Measurements from ENCODE around the gene COL12A1. TPM values are rescaled to one million over a fixed set of nuclear protein-coding genes. Genes with fewer than 3 reads are reported as not detected.

COL12A1 gene
- total RNA-seq, 1 experiment from 2014 or later = 0.96 TPM

DNA sequence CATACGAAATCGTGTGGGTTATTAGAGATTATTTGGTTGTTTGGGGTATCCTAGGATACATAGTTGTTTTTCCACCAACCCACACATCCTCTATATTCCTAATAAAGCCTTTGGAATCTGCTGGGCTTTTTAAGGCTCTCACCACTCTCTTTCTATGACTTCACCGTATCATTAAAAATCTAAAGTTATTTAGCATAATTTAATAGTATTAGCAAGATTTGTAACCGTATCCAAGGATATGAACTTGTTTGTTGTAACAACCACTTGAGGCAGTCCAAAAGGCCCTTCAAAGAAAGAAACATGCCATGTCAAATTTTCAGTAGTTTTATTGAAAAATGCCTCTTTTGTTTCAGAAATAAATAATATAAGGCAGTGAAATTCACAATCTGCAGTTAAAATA, 121.8 kb downstream of the COL12A1 start:
- 100% methylated on average over 2 of the region's 4 CpGs for WGBS (ENCODE audit: extremely low coverage, insufficient read length, low lambda C conversion rate)
- H3K27ac Mint-ChIP-seq = no peak overlapping the region
- H3K4me2 ChIP-seq (ENCODE audit: insufficient read depth, insufficient read length, low read length) = no peak overlapping the region

More for the DNA sequence above, 121.8 kb downstream of the COL12A1 start:
- H3K36me3 Mint-ChIP-seq (ENCODE audit: insufficient read depth in 1 of 3, low read depth in 3 of 3) = peaks cover 0 to 1% (median 0%) of the 10 kb centered on the region in 3 experiments; a peak in 1 of 7 replicates
- H4K8ac ChIP-seq (replicated peaks; ENCODE audit: insufficient read length, low read depth, low read length) = no peak overlapping the region
- H3K4me3 Mint-ChIP-seq = no peak overlapping the region
- peaks cover 51% of the 10 kb centered on the region for H3K27me3 Mint-ChIP-seq (ENCODE audit: low read depth)
- no peaks in the 10 kb centered on the region for H3K27me3 ChIP-seq (ENCODE audit: insufficient read depth, low read length)
- no peak overlapping the region for H3T11ph ChIP-seq (ENCODE audit: low read length)
- H4K20me1 ChIP-seq (ENCODE audit: control insufficient read depth, insufficient read depth, insufficient read length) = no peaks in the 10 kb centered on the region
- H3K23me2 ChIP-seq (ENCODE audit: insufficient read length, low read depth, low read length, poor library complexity, severe bottlenecking) = no peaks in the 10 kb centered on the region
- H2BK120ac ChIP-seq (ENCODE audit: low read depth, low read length, poor library complexity, severe bottlenecking) = no peak overlapping the region
- H2BK12ac ChIP-seq (ENCODE audit: insufficient read length, low read depth, low read length) = no peak overlapping the region
- H3K9ac ChIP-seq (ENCODE audit: extremely low read depth, insufficient read length, low read length) = no peak overlapping the region
- no peaks in the 10 kb centered on the region for H3K4me1 ChIP-seq (ENCODE audit: insufficient read depth, low read length)
- no peak overlapping the region for H2BK20ac ChIP-seq (ENCODE audit: low read depth, low read length, poor library complexity, severe bottlenecking)
- DNase-seq = no peak
- no peak overlapping the region for H3K27ac ChIP-seq (ENCODE audit: insufficient read length, low read depth, low read length)
- H2AK5ac ChIP-seq (ENCODE audit: insufficient read length, low read length) = no peak overlapping the region
- no peak overlapping the region for H2BK15ac ChIP-seq (ENCODE audit: low read depth, low read length)
- no peak overlapping the region for H4K5ac ChIP-seq (ENCODE audit: insufficient read length, low read depth, low read length)
- no peak overlapping the region for H2BK5ac ChIP-seq (ENCODE audit: insufficient read length, low read length)
- no peak overlapping the region for H3K23ac ChIP-seq (ENCODE audit: insufficient read length, low read depth, low read length)
- H3K9me3 Mint-ChIP-seq = no peaks in the 10 kb centered on the region; a peak in 1 of 5 replicates
- no peak overlapping the region for H2AFZ ChIP-seq (ENCODE audit: low read length)
- no peaks in the 10 kb centered on the region for H3K79me1 ChIP-seq (ENCODE audit: insufficient read depth, low read depth, low read length, poor library complexity, severe bottlenecking)
- H3K14ac ChIP-seq (ENCODE audit: insufficient read depth, low read length) = no peak overlapping the region
- H3K79me2 ChIP-seq (ENCODE audit: insufficient read depth, low read length) = no peaks in the 10 kb centered on the region
- H3K56ac ChIP-seq (ENCODE audit: insufficient read length, low read depth, low read length) = no peak overlapping the region
- no peak overlapping the region for H4K91ac ChIP-seq (ENCODE audit: insufficient read length, low read depth, low read length)
- no peak overlapping the region for H3K4ac ChIP-seq (ENCODE audit: low read depth, low read length)
- H3K9me3 ChIP-seq (ENCODE audit: control insufficient read depth, low read depth, low read length) = no peaks in the 10 kb centered on the region
- no peak for TF ChIP-seq CTCF (conservative IDR thresholded peaks at IDR 0.05)
- H3K4me1 Mint-ChIP-seq = peaks cover 14 to 16% of the 10 kb centered on the region in 2 experiments
- no peak overlapping the region for H3K18ac ChIP-seq (ENCODE audit: insufficient read length, low read depth, low read length)

All from H9 (cell line).